Caco-2 (cell line): Measurements from ENCODE around the gene RPL15. TPM values are rescaled to one million over a fixed set of nuclear protein-coding genes. Genes with fewer than 3 reads are reported as not detected.

Experiments used
- BruUV-seq: library from RNA; stranded (reverse); fragments of 400-500 nt; replicated peaks from 2 replicates; lab custom pipeline; 2021; lab: Mats Ljungman, UMichigan
- CTCF ChIA-PET: fragments of 300-600 bp; sonication (Branson Sonifier 250); formaldehyde crosslinking; loops from one replicate; lab custom pipeline; 2022; ENCODE audit warnings: antibody characterized with exemption; lab: Charles Lee
- POLR2A ChIA-PET: fragments of 300-600 bp; sonication (Branson Sonifier 250); formaldehyde crosslinking; loops from one replicate; lab custom pipeline; 2022; ENCODE audit warnings: antibody characterized with exemption; lab: Charles Lee
- DNase-seq, 2 experiments: peaks; one replicate each; pipeline versions ENCODE4 v3.0.0 to v3.0.0-alpha.2; 2020 to 2022
- H3K27me3 ChIP-seq: replicated peaks from 2 replicates; pipeline ENCODE4 v1.6.0; 2011; ENCODE audit warnings: low read length; ENCODE audit not compliant: control insufficient read depth, insufficient read depth
- H3K36me3 ChIP-seq: 2 replicates; pipeline ENCODE4 v1.5.1; 2011; ENCODE audit warnings: low read length; ENCODE audit not compliant: control insufficient read depth, insufficient read depth
- H3K4me1 ChIP-seq: fragments of 250-450 bp; sonication (Bioruptor Pico); 2 replicates; pipeline ENCODE4 v1.5.1; 2020; ENCODE audit warnings: mild to moderate bottlenecking
- H3K4me3 ChIP-seq: 2 replicates; pipeline ENCODE4 v1.5.1; 2011; ENCODE audit warnings: low read depth, mild to moderate bottlenecking, control low read depth, low read length
- H3K9me3 ChIP-seq: fragments of 250-450 bp; sonication (Bioruptor Pico); 2 replicates; pipeline ENCODE4 v1.5.1; 2020; ENCODE audit warnings: mild to moderate bottlenecking, moderate library complexity
- H3K27ac Mint-ChIP-seq: one replicate; pipeline ENCODE4 v1.8.0; 2022; ENCODE audit warnings: mixed read lengths; ENCODE audit not compliant: unreplicated experiment
- H3K27me3 Mint-ChIP-seq: one replicate; pipeline ENCODE4 v1.8.0; 2022; ENCODE audit warnings: mixed read lengths; ENCODE audit not compliant: insufficient read depth, unreplicated experiment
- H3K36me3 Mint-ChIP-seq: one replicate; pipeline ENCODE4 v1.8.0; 2022; ENCODE audit warnings: mild to moderate bottlenecking, mixed read lengths; ENCODE audit not compliant: insufficient read depth, unreplicated experiment
- H3K4me1 Mint-ChIP-seq: one replicate; pipeline ENCODE4 v1.8.0; 2022; ENCODE audit warnings: low read depth, mixed read lengths; ENCODE audit not compliant: unreplicated experiment
- H3K4me3 Mint-ChIP-seq: one replicate; pipeline ENCODE4 v1.8.0; 2022; ENCODE audit warnings: mild to moderate bottlenecking, moderate library complexity, mixed read lengths; ENCODE audit not compliant: unreplicated experiment
- H3K9me3 Mint-ChIP-seq: one replicate; pipeline ENCODE4 v1.8.0; 2022; ENCODE audit warnings: mixed read lengths; ENCODE audit not compliant: unreplicated experiment
- intact Hi-C: fragments of 100-400 bp; cut with micrococcal nuclease; formaldehyde crosslinking; loops from one replicate; pipeline ENCODE4 v1.10.0; 2022; ENCODE audit not compliant: unreplicated experiment
- total RNA-seq: library from RNA; stranded (reverse); gene quantifications from 2 replicates; pipeline ENCODE4 v1.2.3, GENCODE V29; 2022
- TF ChIP-seq, protein P1 (sequence below), 2 experiments: fragments of 200-600 bp in 1 of 2; IDR thresholded peaks; 1 replicate in 1 of 2; 2 replicates in 1 of 2; pipeline versions ENCODE4 v1.5.1 to v1.8.0; 2011 to 2022; ENCODE audit warnings: antibody characterized with exemption in 1 of 2, control low read depth in 1 of 2, inconsistent platforms in 1 of 2, low read depth in 1 of 2, low read length in 1 of 2, mild to moderate bottlenecking in 1 of 2, moderate library complexity in 1 of 2; ENCODE audit not compliant: insufficient read depth in 1 of 2, severe bottlenecking in 1 of 2, unreplicated experiment in 1 of 2

The RPL15 gene
- total RNA-seq, 1 experiment from 2014 or later, result 1,698 TPM

DNA sequence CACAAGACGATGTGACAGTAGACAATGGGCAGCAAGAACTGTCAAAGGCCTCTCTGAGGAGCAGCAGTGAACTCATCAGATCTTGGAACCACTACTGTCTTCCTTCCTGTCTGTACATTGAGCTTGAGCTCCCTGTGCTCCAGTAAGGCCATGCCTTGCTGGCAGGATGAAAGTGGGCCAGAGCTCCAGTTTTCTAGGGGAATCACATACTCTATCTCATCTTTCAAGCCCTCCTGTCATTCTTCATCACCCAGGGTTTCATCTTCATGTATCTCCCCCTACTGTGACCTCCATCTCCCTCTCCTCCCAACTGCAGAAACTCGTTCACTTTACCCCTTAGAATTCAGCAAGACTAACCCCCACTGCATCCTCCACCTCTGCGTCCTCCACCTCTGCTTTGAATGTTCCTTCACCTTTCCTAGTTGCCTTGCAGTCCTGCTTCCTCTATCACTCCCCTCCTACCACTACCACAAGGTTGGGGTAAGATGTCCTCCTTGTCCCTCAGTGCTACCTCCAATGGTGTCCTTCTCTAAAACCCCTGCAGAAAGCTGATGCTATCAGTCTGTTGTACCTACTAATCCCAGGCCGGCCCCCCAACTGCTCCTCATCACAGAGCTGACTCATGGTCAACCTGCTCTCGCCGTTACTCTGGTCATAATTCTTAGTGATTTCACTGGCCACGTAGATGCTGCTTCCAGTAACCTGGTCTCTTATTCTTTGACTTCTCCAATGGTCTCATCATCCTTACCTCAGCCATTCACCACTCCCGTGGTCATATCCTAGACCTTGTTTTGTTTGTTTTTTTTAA is 22.5 kb upstream of the RPL15 start:
- Histone ChIP-seq H3K4me1 (no peaks in the 10 kb centered on the region), H3K27me3 (no peaks in the 10 kb centered on the region), H3K36me3 (peaks cover 5% of the 10 kb centered on the region; the same call in 1 of the 2 replicates), H3K9me3 (peaks cover 8% of the 10 kb centered on the region; the same call in 1 of the 2 replicates), H3K4me3 (no peak overlapping the region)
- BruUV-seq, result no TSS peak
- H3K27me3 Mint-ChIP-seq, result no peaks in the 10 kb centered on the region
- intact Hi-C loops, result no loop called here
- ChIA-PET CTCF (no interaction called here), POLR2A (no interaction called here)
- no peaks in the 10 kb centered on the region for H3K4me1 Mint-ChIP-seq
- DNase-seq, result no peak
- peaks cover 9% of the 10 kb centered on the region for H3K9me3 Mint-ChIP-seq
- TF ChIP-seq, protein P1, sequence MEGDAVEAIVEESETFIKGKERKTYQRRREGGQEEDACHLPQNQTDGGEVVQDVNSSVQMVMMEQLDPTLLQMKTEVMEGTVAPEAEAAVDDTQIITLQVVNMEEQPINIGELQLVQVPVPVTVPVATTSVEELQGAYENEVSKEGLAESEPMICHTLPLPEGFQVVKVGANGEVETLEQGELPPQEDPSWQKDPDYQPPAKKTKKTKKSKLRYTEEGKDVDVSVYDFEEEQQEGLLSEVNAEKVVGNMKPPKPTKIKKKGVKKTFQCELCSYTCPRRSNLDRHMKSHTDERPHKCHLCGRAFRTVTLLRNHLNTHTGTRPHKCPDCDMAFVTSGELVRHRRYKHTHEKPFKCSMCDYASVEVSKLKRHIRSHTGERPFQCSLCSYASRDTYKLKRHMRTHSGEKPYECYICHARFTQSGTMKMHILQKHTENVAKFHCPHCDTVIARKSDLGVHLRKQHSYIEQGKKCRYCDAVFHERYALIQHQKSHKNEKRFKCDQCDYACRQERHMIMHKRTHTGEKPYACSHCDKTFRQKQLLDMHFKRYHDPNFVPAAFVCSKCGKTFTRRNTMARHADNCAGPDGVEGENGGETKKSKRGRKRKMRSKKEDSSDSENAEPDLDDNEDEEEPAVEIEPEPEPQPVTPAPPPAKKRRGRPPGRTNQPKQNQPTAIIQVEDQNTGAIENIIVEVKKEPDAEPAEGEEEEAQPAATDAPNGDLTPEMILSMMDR (IDR thresholded peaks at IDR 0.05; ENCODE audit: insufficient read depth in 1 of 2, low read depth in 1 of 2, low read length in 1 of 2, severe bottlenecking in 1 of 2, unreplicated experiment in 1 of 2), result no peak
- H3K4me3 Mint-ChIP-seq, result no peak overlapping the region
- H3K27ac Mint-ChIP-seq, result peak overlapping the region; percentile 48
- H3K36me3 Mint-ChIP-seq, result peaks cover 64% of the 10 kb centered on the region

GRCh38 chr3:23895181-23895580 is 21.8 kb upstream of the RPL15 start:
- H3K4me1 ChIP-seq, result no peaks in the 10 kb centered on the region
- Mint-ChIP-seq H3K4me3 (no peak overlapping the region), H3K9me3 (peaks cover 11% of the 10 kb centered on the region), H3K27ac (peak overlapping the region; percentile 48), H3K4me1 (no peaks in the 10 kb centered on the region), H3K36me3 (peaks cover 69% of the 10 kb centered on the region), H3K27me3 (no peaks in the 10 kb centered on the region)
- TF ChIP-seq, protein P1 (IDR thresholded peaks at IDR 0.05; ENCODE audit: insufficient read depth in 1 of 2, low read depth in 1 of 2, low read length in 1 of 2, severe bottlenecking in 1 of 2, unreplicated experiment in 1 of 2), result no peak
- ChIA-PET CTCF (no interaction called here), POLR2A (no interaction called here)
- H3K27me3 ChIP-seq, result no peaks in the 10 kb centered on the region
- BruUV-seq, result no TSS peak
- peaks cover 5% of the 10 kb centered on the region for H3K36me3 ChIP-seq
- H3K9me3 ChIP-seq, result peaks cover 8% of the 10 kb centered on the region; the same call in 1 of the 2 replicates
- no peak overlapping the region for H3K4me3 ChIP-seq
- intact Hi-C loops, result no loop called here
- DNase-seq, result no peak

DNA sequence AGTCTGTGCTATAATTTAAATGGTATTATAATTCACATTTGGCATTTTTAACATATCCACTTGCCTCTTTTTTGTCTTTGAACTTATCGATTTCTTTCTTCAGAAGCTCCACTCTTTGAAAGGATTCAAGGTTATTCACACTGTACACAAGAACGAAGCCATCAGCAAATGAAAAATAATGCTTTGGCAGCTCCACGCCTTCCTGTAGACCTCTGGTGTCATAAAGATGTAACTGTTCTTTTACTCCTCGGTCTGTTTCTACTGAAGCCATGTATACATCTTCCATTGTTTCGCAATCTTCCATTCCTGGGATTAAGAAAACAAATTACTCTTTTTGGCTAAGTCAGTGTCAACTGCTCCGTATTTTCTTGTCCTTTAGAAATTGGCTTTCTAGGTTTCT is 16.2 kb upstream of the RPL15 start:
- peaks cover 80% of the 10 kb centered on the region for H3K36me3 Mint-ChIP-seq
- no peak overlapping the region for H3K27ac Mint-ChIP-seq
- Histone ChIP-seq H3K4me1 (no peaks in the 10 kb centered on the region), H3K27me3 (no peaks in the 10 kb centered on the region), H3K36me3 (peaks cover 5% of the 10 kb centered on the region), H3K9me3 (peaks cover 8% of the 10 kb centered on the region; the same call in 1 of the 2 replicates), H3K4me3 (no peak overlapping the region)
- no TSS peak for BruUV-seq
- peak in 1 of 2 experiments; percentile 37 for DNase-seq
- CTCF ChIA-PET, result interaction anchor here (1.2 kb wide), 1 partner anchor 12 kb away, joined by 4 read pairs; no protein-coding TSS in a partner anchor
- no peaks in the 10 kb centered on the region for H3K27me3 Mint-ChIP-seq
- peaks cover 6% of the 10 kb centered on the region for H3K4me1 Mint-ChIP-seq
- POLR2A ChIA-PET, result interaction anchor here (1.0 kb wide), 1 partner anchor 16 kb away, joined by 7 read pairs; the partner anchor contains the start of genes NKIRAS1 and RPL15
- intact Hi-C loops, result loop anchor here (2.0 kb wide), 1 partner anchor 16 kb away; the partner anchor contains the start of genes NKIRAS1 and RPL15
- H3K9me3 Mint-ChIP-seq, result peaks cover 11% of the 10 kb centered on the region
- TF ChIP-seq, protein P1 (IDR thresholded peaks at IDR 0.05; ENCODE audit: insufficient read depth in 1 of 2, low read depth in 1 of 2, low read length in 1 of 2, severe bottlenecking in 1 of 2, unreplicated experiment in 1 of 2), result peak; percentile 19 to 28
- no peak overlapping the region for H3K4me3 Mint-ChIP-seq
